Activated CD4-positive, alpha-beta memory T cell treated with anti-CD3 and anti-CD28 coated beads for 36 hours (primary cell): ENCODE measurements around the gene FNDC1. TPM values are rescaled to one million over a fixed set of nuclear protein-coding genes. Genes with fewer than 3 reads are reported as not detected.

Experiments used
- CTCF ChIA-PET: fragments of 350-600 bp; sonication (Branson Sonifier 250); formaldehyde crosslinking; loops from one replicate; lab custom pipeline; 2021; ENCODE audit warnings: antibody characterized with exemption, inconsistent platforms; lab: Charles Lee
- POLR2A ChIA-PET: fragments of 350-600 bp; sonication (Branson Sonifier 250); formaldehyde crosslinking; loops from one replicate; lab custom pipeline; 2021; ENCODE audit warnings: antibody characterized with exemption; lab: Charles Lee
- DNase-seq: peaks from one replicate; pipeline ENCODE4 v3.0.0-alpha.2; 2020
- H3K27ac Mint-ChIP-seq: one replicate; pipeline ENCODE4 v1.8.0; 2021; ENCODE audit warnings: mixed read lengths
- H3K27me3 Mint-ChIP-seq: one replicate; pipeline ENCODE4 v1.8.0; 2021; ENCODE audit warnings: mixed read lengths
- H3K36me3 Mint-ChIP-seq: one replicate; pipeline ENCODE4 v1.8.0; 2021; ENCODE audit warnings: mixed read lengths
- H3K4me1 Mint-ChIP-seq: one replicate; pipeline ENCODE4 v1.8.0; 2021; ENCODE audit warnings: low read depth, mixed read lengths
- H3K4me3 Mint-ChIP-seq: one replicate; pipeline ENCODE4 v1.8.0; 2021; ENCODE audit warnings: mild to moderate bottlenecking, mixed read lengths
- H3K9me3 Mint-ChIP-seq: one replicate; pipeline ENCODE4 v1.8.0; 2021; ENCODE audit warnings: mixed read lengths
- intact Hi-C: fragments of 100-400 bp; cut with micrococcal nuclease; formaldehyde crosslinking; loops from one replicate; pipeline ENCODE4 v1.15.1; 2023
- total RNA-seq, 2 experiments: library from RNA; stranded (reverse); gene quantifications; one replicate each; pipeline ENCODE4 v1.2.3, GENCODE V29; 2021

Gene FNDC1
- total RNA-seq, 2 experiments from 2014 or later, result not detected

- DNase-seq, result no peak
- Mint-ChIP-seq H3K27ac (no peak overlapping the region), H3K4me1 (no peaks in the 10 kb centered on the region), H3K27me3 (peaks cover 3% of the 10 kb centered on the region), H3K36me3 (no peaks in the 10 kb centered on the region), H3K9me3 (no peaks in the 10 kb centered on the region), H3K4me3 (no peak overlapping the region)
- intact Hi-C loops, result no loop called here
- ChIA-PET CTCF (no interaction called here), POLR2A (no interaction called here)
Measured at GRCh38 chr6:159315562-159315961, 146.4 kb downstream of the FNDC1 start.

- no peaks in the 10 kb centered on the region for H3K9me3 Mint-ChIP-seq
- H3K4me1 Mint-ChIP-seq, result no peaks in the 10 kb centered on the region
- POLR2A ChIA-PET, result no interaction called here
- no peak for DNase-seq
- CTCF ChIA-PET, result no interaction called here
- H3K27me3 Mint-ChIP-seq, result peaks cover 3% of the 10 kb centered on the region
- intact Hi-C loops, result no loop called here
- no peak overlapping the region for H3K4me3 Mint-ChIP-seq
- no peak overlapping the region for H3K27ac Mint-ChIP-seq
- no peaks in the 10 kb centered on the region for H3K36me3 Mint-ChIP-seq
Measured at GRCh38 chr6:159317430-159317829, 148.2 kb downstream of the FNDC1 start.

DNA sequence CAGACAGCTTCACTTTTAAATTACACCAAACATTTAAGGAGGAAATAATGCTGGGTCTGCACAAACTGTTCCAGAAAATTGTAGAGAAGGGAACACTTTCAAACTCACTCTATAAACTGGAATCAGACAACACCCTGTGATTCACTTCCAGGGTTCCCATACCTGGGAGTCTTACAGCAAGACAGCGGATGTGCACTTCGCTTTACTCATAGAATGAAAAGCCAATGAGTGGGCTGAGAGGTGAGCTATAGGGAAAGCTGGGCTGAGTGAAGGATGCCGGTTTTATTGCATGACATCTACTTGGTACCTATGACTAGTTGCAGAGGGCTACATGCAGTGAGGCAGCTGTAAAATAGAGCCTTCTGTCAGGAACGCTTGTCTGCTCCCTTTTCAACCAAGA, 152.1 kb downstream of the FNDC1 start:
- POLR2A ChIA-PET, result no interaction called here
- H3K27me3 Mint-ChIP-seq, result peaks cover 6% of the 10 kb centered on the region
- no peak for DNase-seq
- no peak overlapping the region for H3K4me3 Mint-ChIP-seq
- no peak overlapping the region for H3K27ac Mint-ChIP-seq
- intact Hi-C loops, result no loop called here
- H3K9me3 Mint-ChIP-seq, result no peaks in the 10 kb centered on the region
- CTCF ChIA-PET, result no interaction called here
- no peaks in the 10 kb centered on the region for H3K36me3 Mint-ChIP-seq
- no peaks in the 10 kb centered on the region for H3K4me1 Mint-ChIP-seq

Other genes starting within 250 kb of the FNDC1 start
- gene RSPH3, start 169.2 kb upstream of the FNDC1 start, total RNA-seq, result 1 to 10 TPM; 6.1 to 6.8 TPM
- 10 to 100 TPM; 40.1 to 41.6 TPM for gene TAGAP, start 124.4 kb upstream of the FNDC1 start, total RNA-seq